LNCAP (cell line): ENCODE data around the gene HDAC11.
A peak's percentile ranks its signal among the peaks of the same experiment; 100 is the strongest.

ENCODE experiments used
- CTCF ChIP-seq: fragments of 450-650 bp; IDR thresholded peaks from 2 replicates; pipeline ENCODE4 v1.5.1; 2017; ENCODE audit warnings: mild to moderate bottlenecking

The HDAC11 gene

DNA sequence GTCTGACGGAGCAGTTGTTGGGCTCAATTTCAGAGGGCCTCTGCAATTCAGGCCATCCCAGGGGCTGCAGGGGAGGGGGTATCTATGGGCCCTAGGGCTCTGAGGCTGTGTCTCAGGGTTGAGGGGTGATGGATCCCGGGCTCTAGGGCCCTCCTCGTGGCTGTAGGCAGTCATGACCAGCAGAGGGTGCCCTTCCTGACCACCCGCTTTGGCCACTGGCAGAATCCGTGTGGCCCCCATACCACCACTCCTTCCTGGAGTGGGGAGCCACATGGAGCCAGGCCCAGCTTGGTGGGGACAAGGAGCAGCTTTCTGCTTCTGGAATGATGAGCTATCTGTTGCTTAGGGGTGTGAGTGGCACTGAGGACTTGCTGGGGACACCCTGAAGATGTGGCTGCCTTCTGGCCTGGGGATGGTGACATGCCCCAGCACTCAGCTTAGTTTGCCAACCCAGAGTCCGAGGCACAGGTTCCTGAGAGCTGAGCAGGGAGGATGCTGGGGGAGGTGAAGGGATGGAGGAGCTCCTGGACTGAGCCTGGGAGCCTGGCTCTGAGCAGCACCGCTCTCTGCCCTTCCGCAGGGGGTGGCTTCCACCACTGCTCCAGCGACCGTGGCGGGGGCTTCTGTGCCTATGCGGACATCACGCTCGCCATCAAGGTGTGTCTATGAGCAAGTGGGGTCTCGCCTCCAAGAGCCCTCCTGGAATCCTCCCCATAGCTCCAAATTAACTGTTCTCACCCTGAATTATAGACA lies 20.2 kb downstream of the HDAC11 start:
- TF ChIP-seq CTCF = peak; percentile 58

GRCh38 chr3:13501056-13501455 lies 20.9 kb downstream of the HDAC11 start:
- TF ChIP-seq CTCF = no peak

DNA sequence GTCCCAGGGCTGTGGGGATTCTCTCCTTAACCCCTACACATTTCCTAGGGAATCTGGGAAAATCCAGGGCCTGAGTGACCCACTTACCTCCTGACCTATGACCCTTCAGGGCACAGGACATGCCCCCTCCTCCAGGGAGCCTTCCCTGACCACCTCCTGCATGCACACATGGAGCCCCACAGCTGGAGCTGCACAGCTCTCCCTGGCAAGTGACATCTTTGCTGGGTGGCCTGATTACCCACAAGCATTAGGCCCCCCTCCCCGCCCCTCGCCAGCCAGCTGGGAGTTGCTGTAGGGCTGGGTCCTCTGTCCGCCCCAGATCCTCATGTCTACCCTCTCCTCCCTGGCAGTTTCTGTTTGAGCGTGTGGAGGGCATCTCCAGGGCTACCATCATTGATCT lies 21.4 kb downstream of the HDAC11 start:
- no peak for TF ChIP-seq CTCF

GRCh38 chr3:13501958-13502790 lies 22.1 kb downstream of the HDAC11 start:
- no peak for TF ChIP-seq CTCF

DNA sequence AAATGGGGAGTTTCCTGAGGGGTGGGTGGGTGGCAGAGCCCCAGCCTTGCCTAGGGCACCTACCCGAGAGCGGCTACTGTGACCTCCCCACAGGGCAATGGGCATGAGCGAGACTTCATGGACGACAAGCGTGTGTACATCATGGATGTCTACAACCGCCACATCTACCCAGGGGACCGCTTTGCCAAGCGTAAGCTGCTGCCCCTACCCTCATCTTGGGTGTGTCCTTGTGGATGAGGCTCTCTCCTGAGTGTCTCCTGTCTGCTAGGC lies 22.6 kb downstream of the HDAC11 start:
- TF ChIP-seq CTCF = no peak

DNA sequence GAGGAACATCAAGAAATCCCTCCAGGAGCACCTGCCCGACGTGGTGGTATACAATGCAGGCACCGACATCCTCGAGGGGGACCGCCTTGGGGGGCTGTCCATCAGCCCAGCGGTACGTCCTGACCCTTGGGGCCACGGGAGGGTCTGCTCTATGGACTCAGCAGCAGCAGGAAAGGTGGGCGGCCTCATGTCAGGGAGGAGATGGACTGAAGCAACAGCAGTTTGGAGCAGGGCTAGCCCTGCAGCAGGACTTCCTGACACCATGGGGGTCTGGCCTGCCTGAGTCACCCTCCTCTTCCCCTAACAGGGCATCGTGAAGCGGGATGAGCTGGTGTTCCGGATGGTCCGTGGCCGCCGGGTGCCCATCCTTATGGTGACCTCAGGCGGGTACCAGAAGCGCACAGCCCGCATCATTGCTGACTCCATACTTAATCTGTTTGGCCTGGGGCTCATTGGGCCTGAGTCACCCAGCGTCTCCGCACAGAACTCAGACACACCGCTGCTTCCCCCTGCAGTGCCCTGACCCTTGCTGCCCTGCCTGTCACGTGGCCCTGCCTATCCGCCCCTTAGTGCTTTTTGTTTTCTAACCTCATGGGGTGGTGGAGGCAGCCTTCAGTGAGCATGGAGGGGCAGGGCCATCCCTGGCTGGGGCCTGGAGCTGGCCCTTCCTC lies 24.2 kb downstream of the HDAC11 start:
- TF ChIP-seq CTCF = no peak

- no peak for TF ChIP-seq CTCF
Measured at GRCh38 chr3:13505147-13506130, 25.3 kb downstream of the HDAC11 start.
